GM18867 (cell line): Measurements from ENCODE around the gene RDH11.
"Not testable (repeated sequence)": the region's sequence is repeated elsewhere in the genome, so short reads cannot be mapped to it uniquely, and the experiment has no call there.

Experiments
- ATAC-seq: cut with Tn5 transposase; IDR thresholded peaks from one replicate; pipeline ENCODE4 v1.9.1; 2021; ENCODE audit warnings: mild to moderate bottlenecking, moderate library complexity; ENCODE audit not compliant: unreplicated experiment

The RDH11 gene, protein sequence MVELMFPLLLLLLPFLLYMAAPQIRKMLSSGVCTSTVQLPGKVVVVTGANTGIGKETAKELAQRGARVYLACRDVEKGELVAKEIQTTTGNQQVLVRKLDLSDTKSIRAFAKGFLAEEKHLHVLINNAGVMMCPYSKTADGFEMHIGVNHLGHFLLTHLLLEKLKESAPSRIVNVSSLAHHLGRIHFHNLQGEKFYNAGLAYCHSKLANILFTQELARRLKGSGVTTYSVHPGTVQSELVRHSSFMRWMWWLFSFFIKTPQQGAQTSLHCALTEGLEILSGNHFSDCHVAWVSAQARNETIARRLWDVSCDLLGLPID

DNA sequence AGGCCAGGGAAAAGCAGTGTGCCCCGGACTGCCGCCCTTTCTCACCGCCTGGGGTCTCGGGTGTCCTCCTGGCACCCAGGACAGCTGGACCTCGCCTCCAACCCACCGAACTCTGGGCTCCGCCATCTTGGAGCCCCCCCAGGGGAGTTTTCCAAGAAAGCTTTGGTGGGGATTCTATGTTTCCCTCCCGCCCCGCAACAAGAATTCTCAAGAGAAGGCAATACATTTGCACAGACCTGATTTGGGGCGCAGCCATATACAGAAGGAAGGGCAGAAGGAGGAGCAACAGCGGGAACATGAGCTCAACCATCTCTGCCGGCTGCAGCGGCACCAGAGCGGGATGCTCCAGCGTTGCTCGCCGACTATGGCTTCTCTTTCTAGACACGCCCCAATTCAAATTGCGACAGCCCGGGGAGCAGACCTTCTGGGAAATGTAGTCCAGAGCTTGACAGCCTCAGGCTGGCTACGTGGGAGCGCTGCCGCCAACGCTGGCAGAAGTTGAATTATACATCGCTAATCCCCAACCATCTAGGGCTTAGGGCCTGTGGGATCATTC lies at the start of gene RDH11:
Gene RDH11, minus strand, starts transcription at position 371 of the 556 bp plus-strand sequence. Its CDS starts 61 bp downstream, at position 310.
- ATAC-seq, result peak; percentile 88

DNA sequence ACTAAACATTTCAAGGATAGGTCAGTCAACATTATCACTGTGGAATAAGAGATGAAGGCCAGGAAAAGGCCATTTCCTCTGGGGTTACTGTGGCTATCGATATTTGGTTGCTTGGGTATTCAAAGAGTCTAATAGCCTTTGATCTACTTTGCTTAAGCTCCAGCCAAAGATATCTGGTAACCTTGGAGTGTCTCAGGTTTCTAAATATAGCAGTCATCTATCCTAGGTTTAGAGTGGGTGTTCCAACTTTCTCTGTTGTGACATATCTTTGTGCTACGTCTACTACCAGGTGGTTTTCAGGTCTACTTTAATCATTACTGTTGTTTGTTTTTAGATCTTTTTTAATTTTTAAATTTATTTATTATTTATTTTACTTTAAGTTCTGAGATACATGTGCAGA lies 48.5 kb upstream of the RDH11 start:
- ATAC-seq, result no peak

DNA sequence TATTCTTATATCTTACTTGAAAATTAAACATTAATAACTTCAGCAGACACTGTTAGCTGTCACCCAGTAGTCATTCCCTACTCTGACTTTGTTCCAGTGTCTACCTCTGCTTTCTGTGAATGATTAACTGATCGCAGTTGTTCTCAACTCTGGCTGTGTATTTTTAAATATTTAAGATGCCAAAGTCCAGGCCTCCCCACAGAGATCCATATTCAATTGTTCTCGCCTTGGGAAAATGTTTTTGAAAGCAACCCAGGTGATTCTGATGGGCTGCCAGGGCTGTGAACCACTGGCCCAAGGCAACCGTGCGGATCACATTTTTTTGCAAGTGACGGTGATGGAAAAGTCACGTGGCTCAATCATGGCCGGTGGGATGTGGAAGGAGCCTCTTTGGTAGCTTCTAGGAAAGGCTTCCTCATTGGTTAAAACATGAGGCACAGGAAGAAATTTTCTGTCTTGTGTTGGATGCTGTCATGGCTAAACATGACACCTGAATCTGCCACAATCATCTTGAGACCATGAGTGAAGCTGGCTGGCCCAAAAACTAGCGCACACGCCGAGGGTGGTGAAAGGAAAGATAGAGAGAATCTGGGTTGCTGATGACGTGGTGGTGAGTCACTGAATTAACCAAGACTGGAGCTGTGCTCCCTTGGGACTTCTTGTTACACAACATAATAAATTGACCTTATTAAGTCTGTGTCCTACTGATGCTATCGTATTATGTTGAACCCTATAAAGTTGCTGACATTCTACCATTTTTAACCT lies 43.4 kb upstream of the RDH11 start:
- ATAC-seq, result no peak

DNA sequence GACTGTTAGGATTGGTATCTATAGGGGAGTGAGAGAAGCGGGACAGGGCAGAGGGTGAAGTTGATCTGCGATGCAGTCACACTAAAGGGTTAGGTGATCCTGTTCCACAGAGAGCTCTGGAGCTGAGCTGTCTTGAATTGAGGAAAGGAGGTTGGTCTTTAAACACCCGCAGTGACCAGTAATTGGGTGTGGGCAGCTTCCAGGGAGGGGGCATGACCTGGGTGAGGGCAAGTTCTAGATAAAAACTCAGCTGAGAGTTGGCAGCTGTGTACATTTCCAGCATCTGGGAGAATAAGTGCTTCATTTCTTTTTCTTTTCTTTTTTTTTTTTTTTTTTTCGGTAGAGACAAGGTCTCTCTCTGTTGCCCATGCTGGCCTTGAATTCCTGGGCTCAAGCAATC lies 41.2 kb upstream of the RDH11 start:
- no peak for ATAC-seq

DNA sequence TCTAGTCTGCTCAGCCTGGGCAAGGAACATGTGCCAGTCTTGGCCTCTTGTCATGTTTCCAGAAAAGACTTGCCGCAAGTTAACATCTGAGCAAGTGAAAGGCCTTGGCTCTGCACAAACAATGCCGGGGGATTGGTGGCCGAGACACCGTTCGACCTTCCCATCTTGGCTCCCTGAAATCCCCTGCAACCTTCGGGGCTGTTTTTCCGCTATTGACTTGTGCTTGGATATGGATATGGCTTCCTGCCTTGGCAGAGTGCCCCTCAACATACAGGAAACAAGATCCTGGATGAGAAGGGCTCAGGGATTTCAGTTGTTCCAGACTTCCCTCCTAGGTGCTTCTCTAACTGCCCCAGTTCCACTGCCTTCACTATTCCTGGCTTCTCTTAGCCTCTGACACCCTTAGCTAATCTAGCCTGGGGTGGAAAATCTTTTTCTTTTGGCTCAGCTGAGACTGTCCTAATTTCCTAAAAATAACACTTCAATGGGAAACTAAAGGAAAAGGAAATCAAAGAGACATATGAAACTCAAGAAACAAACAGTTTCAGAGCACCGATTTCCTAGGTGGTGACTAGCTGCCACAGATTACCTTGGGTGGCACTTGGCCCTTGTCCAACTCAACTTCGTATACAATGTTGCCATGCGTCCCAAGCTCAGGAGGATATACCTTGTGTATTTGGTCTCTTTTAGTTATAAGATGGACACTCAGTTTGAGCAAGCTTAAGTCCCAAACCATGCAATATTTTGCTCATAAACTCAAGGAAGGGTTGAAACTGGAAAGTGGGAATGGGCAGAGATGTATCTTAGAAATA lies 40.0 kb upstream of the RDH11 start:
- no peak for ATAC-seq

DNA sequence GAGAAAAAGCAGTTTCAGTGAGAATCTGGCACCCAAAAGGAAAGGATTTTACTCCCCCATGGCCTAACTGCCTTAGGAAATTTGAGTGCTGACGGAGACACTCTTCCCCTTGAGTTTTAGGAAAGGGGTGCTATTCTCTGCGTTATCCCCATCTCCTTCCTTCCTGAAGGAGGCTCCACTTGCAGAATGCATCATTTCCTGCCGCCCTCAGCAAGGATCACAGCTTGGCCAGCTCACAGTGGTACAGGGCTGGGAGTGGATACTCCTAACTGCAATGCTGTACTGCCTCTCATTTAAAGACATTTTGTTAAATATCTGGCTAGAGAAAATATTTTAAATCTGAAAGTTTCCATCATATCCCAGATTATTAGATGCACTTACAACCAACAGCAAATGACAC lies 39.1 kb upstream of the RDH11 start:
- ATAC-seq, result no peak

DNA sequence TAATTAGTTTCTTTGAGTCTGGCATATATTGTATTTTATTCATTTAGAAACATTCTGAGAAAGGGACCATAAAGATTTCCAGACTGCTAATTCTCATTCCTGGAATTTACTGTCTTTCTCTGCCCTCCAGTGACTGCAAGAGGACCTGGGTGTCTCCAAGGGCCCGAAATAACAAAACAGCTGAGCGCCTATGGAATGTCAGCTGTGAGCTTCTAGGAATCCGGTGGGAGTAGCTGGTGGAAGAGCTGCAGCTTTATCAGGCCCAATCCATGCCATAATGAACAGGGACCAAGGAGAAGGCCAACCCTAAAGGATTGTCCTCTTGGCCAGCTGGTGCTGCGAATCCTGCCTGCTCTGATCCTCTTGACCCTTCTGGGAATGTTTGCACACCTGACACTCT lies 38.1 kb upstream of the RDH11 start:
- ATAC-seq, result no peak

DNA sequence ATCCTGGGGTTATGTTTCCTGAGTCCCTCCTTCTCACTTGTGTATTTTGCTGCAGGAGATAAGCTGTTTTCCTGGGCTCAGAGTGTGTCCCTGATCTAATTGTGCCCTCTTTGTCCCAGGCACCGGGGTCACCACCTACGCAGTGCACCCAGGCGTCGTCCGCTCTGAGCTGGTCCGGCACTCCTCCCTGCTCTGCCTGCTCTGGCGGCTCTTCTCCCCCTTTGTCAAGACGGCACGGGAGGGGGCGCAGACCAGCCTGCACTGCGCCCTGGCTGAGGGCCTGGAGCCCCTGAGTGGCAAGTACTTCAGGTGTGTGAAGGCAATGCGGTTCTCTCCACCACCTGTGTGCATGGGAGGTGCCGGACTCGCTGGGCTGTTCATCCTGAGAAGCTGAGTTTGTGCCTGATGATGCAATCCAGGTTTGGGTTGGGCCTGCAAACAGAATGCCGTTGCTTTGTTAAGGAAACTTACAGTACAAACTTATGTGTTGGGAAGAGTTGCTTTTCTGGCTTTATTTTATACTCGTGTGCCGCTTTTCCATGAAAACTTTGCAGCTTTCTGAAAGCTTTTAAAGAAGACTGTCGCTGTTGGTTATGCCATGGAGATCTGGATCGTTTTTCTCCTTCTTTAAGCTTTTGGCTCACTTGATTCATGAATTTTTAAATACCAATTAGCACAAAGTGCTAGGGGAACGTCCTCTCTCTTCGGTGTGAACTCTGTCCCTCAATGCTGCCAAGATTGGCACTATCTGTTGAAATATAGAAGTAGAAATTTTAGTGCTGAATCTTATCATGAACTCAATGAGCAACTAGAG lies 33.7 kb upstream of the RDH11 start:
- no peak for ATAC-seq

DNA sequence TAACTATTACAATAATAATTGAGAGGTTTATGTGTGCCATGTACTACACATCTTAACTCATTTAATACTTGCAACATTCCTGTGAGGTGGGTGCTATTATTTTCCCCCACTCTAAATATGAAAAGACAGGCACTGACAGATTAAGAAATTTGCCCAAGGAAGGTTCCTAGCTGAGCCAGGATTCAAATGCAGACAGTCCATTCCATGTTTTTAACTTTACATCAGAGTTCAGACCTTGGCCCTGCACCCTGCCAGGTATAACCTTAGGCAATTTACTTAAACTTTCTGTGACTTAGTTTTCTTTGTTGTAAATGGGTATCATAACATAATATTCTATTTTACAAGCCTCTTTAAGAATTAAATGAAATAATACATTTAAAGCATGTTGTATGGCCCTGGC lies 32.7 kb upstream of the RDH11 start:
- no peak for ATAC-seq

DNA sequence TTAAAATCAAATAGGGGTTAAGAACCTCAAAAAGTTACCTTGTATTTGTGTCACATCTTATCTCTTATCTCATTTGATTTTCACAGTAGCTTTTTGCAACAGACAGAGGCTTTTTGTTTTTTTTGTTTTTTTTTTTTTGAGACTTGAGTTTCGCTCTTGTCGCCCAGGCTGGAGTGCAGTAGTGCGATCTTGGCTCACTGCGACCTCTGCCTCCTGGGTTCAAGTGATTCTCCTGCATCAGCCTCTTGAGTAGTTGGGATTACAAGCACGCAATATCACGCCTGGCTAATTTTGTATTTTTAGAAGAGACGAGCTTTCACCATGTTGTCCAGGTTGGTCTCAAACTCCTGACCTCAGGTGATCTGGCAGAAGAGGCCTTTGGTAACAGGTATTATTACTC lies 31.8 kb upstream of the RDH11 start:
- ATAC-seq, result no peak

DNA sequence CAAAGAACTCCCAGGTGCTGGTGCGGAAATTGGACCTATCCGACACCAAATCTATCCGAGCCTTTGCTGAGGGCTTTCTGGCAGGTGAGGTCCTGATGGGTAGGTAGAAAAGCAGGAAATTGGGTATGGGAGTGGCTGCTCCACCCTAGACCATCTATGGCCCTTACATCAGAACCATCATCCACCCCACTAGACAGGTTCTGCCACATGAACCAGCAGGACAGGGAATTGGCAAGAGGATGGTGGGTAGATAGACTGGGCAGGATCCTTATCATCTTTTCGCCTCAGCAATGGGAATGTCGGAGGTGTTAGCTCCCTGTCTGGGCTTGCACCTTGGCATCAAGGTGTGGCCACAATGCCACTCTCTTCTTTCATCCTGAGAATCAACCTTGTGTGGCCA lies 29.6 kb upstream of the RDH11 start:
- ATAC-seq, result no peak

DNA sequence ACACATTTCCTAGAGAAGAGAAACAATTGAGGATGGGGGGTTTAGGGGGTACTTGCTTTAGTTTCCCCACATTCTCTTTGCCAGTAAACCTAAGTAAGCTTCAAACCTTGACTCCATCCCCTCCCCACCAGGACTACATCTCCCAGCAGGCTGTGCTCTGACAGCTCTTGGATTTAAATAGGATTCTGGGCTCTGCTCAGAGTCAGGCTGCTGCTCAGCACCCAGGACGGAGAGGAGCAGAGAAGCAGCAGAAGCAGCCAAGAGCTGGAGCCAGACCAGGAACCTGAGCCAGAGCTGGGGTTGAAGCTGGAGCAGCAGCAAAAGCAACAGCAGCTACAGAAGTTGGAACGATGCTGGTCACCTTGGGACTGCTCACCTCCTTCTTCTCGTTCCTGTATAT lies 26.7 kb upstream of the RDH11 start:
- no peak for ATAC-seq

DNA sequence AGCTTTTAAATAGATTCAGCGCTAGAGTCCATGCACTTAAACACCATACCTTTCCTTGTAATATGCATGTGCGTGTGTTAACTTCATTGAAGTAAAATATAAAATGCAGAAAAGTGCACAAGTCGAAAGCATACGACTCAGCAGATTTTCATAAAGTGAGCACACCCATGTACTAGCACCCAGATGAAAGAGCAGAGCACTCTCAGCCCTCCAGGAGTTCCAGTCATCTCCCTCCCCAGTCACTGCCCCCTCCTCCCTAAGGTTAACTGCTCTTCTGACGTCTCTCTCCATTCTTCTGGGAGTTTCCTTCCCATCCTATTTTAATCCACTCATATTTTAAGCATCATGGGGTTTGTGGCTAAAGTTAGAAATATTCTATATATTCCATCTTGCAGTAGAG lies 26.3 kb upstream of the RDH11 start:
- no peak for ATAC-seq

DNA sequence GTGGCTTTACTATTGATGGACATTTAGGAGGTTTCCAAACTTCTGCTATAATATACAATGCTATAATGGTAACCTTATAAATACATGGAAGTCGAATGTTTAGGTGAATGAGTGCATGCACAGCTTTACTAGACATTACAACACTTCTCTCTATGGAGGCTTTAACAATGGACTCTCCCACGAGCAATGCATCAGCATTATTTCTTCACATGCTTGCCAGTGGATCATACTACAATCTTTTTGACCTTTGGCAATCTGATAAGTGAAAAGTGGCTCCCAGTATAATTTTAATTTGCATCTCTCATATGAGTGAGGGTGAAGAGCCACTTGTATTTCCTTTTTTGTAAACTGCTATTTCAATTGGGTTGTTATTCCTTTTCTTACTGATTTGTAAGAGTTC lies 24.3 kb upstream of the RDH11 start:
- ATAC-seq, result no peak

DNA sequence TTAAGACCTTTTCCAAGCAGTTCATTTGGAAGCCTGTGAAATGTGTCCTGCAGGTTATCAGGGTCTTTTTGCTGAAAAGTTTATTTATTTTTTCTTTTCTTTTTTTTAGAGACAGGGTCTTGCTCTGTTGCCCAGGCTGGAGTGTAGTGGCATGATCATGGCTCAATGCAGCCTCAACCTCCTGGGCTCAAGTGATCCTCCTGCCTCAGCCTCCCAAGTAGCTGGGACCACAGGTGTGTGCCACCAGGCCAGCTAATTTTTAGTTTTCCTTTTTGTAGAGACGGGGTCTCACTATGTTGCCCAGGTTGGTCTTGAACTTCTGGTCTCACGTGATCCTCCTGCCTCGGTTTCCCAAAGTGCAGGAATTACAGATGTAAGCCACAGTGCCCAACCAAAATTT lies 23.8 kb upstream of the RDH11 start:
- ATAC-seq, result not testable (repeated sequence)

DNA sequence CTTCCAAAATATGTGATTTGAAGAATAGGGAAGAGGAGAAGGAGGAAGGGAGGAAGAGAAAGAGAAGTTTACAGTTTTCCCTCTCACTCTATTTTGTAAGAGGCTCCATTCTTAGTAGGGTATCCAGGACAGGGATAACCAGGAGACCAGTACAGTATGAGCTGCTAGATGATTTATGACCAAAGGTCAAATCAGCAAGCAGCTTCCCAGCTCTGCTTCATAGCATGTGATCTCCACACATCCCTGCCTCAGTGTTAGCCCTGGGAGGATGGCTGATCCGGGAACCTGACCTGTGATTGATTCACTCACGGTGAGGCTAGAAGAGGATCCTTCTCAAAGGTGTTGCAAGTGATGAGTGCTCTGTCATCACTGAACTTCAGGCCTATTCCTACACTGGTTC lies 22.7 kb upstream of the RDH11 start:
- no peak for ATAC-seq

DNA sequence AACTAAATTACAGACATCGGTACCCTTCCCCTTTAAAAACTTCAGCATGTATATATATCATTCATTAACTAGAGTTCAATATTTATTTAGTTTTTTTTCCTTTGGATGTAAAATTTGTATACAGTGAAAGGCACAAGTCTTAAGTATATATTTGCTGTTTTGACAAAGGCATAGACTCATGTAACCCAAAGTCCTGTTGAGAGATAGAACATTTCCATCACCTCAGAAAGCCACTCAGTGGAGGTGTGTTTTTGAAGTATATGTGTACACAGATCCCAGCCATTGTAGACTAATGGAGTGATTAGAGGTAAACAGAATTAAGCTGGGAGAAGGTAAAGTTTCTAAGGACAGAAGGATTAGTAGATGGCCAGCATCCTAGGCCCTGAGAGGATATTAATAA lies 21.5 kb upstream of the RDH11 start:
- ATAC-seq, result no peak

DNA sequence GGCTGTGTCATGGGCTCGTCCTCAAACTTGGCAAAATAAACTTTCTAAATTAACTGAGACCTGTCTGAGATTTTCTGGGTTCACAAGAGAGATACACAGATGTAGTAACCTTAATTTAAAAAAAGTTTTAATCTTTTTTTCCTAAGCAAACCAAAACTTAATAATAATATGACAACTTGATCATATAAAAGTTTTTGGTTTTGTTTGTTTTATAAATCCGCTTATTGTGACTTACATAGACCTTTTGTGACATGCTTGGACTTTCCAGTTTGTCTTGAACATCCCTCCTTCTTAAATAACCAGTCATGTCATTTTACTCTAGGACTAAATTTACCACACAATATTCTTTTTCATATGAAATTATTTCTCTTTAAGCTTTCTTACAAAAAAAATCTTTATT lies 14.6 kb upstream of the RDH11 start:
- no peak for ATAC-seq

DNA sequence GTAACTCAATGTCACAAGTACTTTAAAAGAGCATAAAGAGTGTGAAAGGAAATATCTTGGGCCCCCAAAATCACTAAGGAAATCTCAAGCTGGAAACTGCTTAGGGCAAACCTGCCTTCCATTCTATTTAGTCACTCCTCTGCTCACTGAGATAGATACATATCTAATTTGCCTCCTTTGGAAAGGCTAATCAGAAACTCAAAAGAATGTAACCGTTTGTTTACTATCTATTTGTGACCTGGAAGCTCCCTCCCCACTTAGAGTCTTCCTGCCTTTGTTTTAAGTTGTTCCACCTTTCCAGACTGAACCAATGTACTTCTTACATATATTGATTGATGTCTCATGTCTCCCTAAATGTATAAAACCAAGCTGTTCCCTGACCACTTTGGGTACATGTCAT lies 14.2 kb upstream of the RDH11 start:
- ATAC-seq, result not testable (repeated sequence)

DNA sequence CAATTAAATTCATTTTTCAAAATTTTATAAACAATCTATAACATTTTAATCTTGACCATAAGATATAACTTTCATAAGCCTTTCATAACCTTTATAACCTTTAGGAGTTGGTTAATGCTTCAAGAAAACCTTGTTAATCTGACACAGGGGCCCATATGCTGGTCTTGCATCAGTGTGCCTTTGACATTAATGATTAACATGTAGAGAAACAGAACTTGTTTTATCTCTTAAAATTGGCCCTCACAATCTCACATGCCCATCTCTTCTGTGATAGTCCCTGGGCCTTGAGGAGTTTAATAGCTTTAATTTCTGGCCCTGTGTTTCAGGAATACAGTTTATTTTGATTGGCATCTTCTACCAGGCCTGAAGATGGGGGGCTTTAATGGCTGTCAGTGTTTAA lies 13.8 kb upstream of the RDH11 start:
- ATAC-seq, result not testable (repeated sequence)

DNA sequence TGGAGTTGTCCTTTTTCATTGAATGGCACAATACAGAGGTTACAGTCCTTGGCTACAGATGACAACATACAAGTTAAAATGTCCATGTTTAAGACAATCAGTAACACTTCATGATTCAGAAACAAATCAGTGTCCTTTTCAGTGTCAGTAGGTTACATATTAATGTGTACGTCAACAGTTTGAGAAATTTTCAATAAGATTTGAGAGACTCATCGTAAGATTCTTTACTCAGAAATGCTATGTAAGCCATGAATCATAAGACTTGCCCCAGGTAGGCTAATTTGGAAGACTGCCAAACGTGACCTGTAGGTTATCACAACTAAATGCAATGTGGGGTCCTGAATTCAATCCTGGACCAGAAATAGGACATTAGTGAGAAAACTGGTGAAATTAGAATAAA lies 9.6 kb upstream of the RDH11 start:
- no peak for ATAC-seq
